ENCODE data around the gene SLC36A3. TPM values are rescaled to one million over a fixed set of nuclear protein-coding genes. Genes with fewer than 3 reads are reported as not detected.
"Not testable (repeated sequence)": the region's sequence is repeated elsewhere in the genome, so short reads cannot be mapped to it uniquely, and the experiment has no call there.

SLC36A3 gene
- total and polyA plus RNA-seq, 8 donors: not detected

- ATAC-seq (no peak), DNase-seq (no peak)
- Histone ChIP-seq H3K36me3 (no peaks in the 10 kb centered on the region), H3K9me3 (no peaks in the 10 kb centered on the region), H3K27me3 (no peaks in the 10 kb centered on the region), H3K4me1 (peaks cover 0 to 13% of the 10 kb centered on the region in 2 donors), H3K27ac (no peak overlapping the region), H3K4me3 (no peak overlapping the region)
- intact Hi-C loops (cut with DNase I): no loop called here
- TF ChIP-seq CTCF (IDR thresholded peaks at IDR 0.05): no peak
Measured at GRCh38 chr5:151245680-151246219, 57.8 kb downstream of the SLC36A3 start.

- H3K9me3 ChIP-seq: no peaks in the 10 kb centered on the region
- H3K36me3 ChIP-seq: no peaks in the 10 kb centered on the region
- peaks cover 0 to 21% of the 10 kb centered on the region in 2 donors for H3K4me1 ChIP-seq
- no peak overlapping the region for H3K4me3 ChIP-seq
- H3K27me3 ChIP-seq: no peaks in the 10 kb centered on the region
- no peak for TF ChIP-seq CTCF (IDR thresholded peaks at IDR 0.05)
- ATAC-seq (no peak), DNase-seq (no peak)
- intact Hi-C loops (cut with DNase I): no loop called here
- no peak overlapping the region for H3K27ac ChIP-seq
Measured at GRCh38 chr5:151244206-151244605, 59.4 kb downstream of the SLC36A3 start.

GRCh38 chr5:151243564-151243963 is 60.0 kb downstream of the SLC36A3 start:
- ATAC-seq: no peak

GRCh38 chr5:151243127-151243526 is 60.4 kb downstream of the SLC36A3 start:
- TF ChIP-seq CTCF (IDR thresholded peaks at IDR 0.05): no peak
- Histone ChIP-seq H3K4me1 (peaks cover 0 to 26% of the 10 kb centered on the region in 2 donors), H3K4me3 (no peak overlapping the region), H3K27me3 (no peaks in the 10 kb centered on the region), H3K9me3 (no peaks in the 10 kb centered on the region), H3K36me3 (no peaks in the 10 kb centered on the region), H3K27ac (no peak overlapping the region)
- intact Hi-C loops (cut with DNase I): no loop called here
- DNase-seq (no peak), ATAC-seq (no peak)

More at GRCh38 chr5:151243564-151243963, 60.0 kb downstream of the SLC36A3 start:
- H3K36me3 ChIP-seq: no peaks in the 10 kb centered on the region
- H3K27me3 ChIP-seq: no peaks in the 10 kb centered on the region
- no peak overlapping the region for H3K27ac ChIP-seq
- intact Hi-C loops (cut with DNase I): no loop called here
- no peaks in the 10 kb centered on the region for H3K9me3 ChIP-seq
- no peak for TF ChIP-seq CTCF (IDR thresholded peaks at IDR 0.05)
- peaks cover 0 to 26% of the 10 kb centered on the region in 2 donors for H3K4me1 ChIP-seq
- no peak overlapping the region for H3K4me3 ChIP-seq
- no peak for DNase-seq

GRCh38 chr5:151240924-151241635 is 62.5 kb downstream of the SLC36A3 start:
- H3K4me1 ChIP-seq: peaks cover 0 to 26% of the 10 kb centered on the region in 2 donors
- intact Hi-C loops (cut with DNase I): no loop called here
- no peaks in the 10 kb centered on the region for H3K36me3 ChIP-seq
- H3K27ac ChIP-seq: peak overlapping the region in 1 of 2 donors; percentile 53
- TF ChIP-seq CTCF (IDR thresholded peaks at IDR 0.05): no peak
- no peak overlapping the region for H3K4me3 ChIP-seq
- H3K9me3 ChIP-seq: no peaks in the 10 kb centered on the region
- peak in 2 of 4 donors; percentile 80 to 82 for DNase-seq
- peak; percentile 97 for ATAC-seq
- no peaks in the 10 kb centered on the region for H3K27me3 ChIP-seq

- intact Hi-C loops (cut with DNase I); H3K4me3 ChIP-seq; H3K9me3 ChIP-seq; H3K27me3 ChIP-seq; H3K27ac ChIP-seq; H3K36me3 ChIP-seq; DNase-seq; ATAC-seq: not testable (repeated sequence)
- peaks cover 0 to 29% of the 10 kb centered on the region in 2 donors for H3K4me1 ChIP-seq
Measured at GRCh38 chr5:151240268-151240835, 63.2 kb downstream of the SLC36A3 start.

Measured in left lung (tissue), 10 donors.